ENCODE measurements around the gene GDF7.
A peak's percentile ranks its signal among the peaks of the same experiment; 100 is the strongest.

Gene GDF7

DNA sequence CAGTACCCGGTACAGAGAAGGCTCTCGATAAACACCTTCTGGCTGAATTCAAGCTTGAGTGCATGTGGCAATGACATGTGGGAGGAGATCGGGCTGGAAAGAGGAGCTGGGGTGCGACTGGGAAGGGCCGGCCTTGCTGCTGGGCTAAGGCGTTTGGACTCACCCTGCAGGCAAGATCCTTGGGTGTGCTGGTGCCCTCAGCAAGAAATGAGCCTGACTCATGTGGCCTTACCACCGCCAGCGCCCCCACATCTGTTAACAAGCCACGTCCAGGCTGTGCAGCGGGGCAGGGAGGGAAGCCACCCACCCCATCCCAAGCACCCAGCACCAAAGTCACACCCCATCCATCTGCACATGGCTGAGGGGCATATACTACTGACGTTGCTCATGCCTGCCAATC, 17.4 kb upstream of the GDF7 start:
- TF ChIP-seq, protein P1, sequence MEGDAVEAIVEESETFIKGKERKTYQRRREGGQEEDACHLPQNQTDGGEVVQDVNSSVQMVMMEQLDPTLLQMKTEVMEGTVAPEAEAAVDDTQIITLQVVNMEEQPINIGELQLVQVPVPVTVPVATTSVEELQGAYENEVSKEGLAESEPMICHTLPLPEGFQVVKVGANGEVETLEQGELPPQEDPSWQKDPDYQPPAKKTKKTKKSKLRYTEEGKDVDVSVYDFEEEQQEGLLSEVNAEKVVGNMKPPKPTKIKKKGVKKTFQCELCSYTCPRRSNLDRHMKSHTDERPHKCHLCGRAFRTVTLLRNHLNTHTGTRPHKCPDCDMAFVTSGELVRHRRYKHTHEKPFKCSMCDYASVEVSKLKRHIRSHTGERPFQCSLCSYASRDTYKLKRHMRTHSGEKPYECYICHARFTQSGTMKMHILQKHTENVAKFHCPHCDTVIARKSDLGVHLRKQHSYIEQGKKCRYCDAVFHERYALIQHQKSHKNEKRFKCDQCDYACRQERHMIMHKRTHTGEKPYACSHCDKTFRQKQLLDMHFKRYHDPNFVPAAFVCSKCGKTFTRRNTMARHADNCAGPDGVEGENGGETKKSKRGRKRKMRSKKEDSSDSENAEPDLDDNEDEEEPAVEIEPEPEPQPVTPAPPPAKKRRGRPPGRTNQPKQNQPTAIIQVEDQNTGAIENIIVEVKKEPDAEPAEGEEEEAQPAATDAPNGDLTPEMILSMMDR (IDR thresholded peaks at IDR 0.05; ENCODE audit: low read depth, low read length, missing control alignments) = no peak
- no peak for DNase-seq (ENCODE audit: low read depth)
- no peak overlapping the region for H3K4me3 ChIP-seq (ENCODE audit: low read depth, low read length)

DNA sequence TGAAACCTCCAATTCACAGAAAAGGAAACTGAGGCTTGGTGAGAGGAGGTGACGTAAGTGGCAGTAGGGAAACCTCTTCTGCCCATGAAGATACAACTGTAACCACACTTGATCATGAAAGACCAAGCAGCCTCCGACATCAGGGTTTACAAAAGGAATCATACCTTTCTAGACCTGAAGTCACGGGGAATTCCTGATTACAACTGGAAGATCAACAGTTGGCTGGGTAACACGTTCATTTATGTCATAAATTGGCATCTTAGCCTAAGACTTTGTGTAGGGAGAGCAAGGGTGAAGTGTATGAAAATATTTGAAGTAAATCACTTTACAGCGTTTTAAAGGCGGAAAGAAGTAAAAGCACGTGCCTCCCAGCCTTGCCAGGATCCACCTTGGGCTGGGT, 17.0 kb upstream of the GDF7 start:
- TF ChIP-seq, protein P1 (IDR thresholded peaks at IDR 0.05; ENCODE audit: low read depth, low read length, missing control alignments) = no peak
- no peak for DNase-seq (ENCODE audit: low read depth)
- peak overlapping the region; percentile 90 for H3K4me3 ChIP-seq (ENCODE audit: low read depth, low read length)

- TF ChIP-seq, protein P1 (IDR thresholded peaks at IDR 0.05; ENCODE audit: low read depth, low read length, missing control alignments) = no peak
- DNase-seq (ENCODE audit: low read depth) = no peak
- H3K4me3 ChIP-seq (ENCODE audit: low read depth, low read length) = peak overlapping the region; percentile 90
Measured at GRCh38 chr2:20650393-20650876, 16.5 kb upstream of the GDF7 start.

DNA sequence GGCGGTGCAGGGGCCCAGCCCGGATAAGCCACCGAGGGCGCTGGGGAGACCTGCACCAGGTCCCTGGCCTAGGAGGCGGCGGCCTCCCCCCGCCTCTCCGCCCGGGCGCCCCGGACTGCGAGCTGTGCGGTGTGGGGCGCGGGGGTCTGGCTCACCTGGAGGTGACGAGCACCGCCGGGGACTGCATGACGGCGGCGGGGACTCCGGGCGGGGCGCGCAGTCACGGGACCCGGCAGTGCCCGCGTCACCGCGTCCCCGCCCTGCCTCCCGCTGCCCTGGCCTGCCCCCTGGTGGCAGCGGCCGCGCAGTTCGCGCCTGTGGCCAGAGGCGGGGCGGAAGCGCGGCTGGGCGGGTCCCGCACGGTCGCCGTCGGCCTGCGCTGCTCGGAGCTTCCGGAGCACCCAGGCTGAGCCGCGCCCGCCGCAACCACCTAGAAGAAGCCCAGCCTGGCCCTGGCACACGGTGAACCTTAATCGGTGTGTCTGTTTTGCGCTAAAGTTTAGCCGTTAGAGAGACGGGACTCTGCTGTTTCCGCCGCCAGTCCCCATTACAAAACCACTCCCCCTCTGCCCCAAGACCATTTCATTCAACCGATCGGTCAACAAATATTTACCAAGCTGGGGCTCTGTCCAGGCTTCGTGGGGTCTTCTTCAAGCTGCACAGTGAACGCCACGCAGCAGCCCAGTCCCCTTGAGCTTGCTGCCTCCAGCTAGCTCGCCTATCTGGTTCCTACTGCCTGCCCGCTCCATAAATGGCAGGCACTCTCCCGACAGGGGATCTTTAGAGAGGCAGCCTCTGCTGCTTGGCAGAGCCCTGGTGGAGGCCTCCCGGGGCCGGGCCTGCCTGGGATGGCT, 15.8 kb upstream of the GDF7 start, which contains the start of gene HS1BP3:
Gene HS1BP3, minus strand, starts transcription at position 222 of the 854 bp plus-strand sequence. Its CDS starts 35 bp downstream, at position 187.
- H3K4me3 ChIP-seq (ENCODE audit: low read depth, low read length) = peak within 1 kb of the TSS; percentile 90
- TF ChIP-seq, protein P1 (IDR thresholded peaks at IDR 0.05; ENCODE audit: low read depth, low read length, missing control alignments) = peak; percentile 81
- peak; percentile 35 for DNase-seq (ENCODE audit: low read depth)

- no peak for DNase-seq (ENCODE audit: low read depth)
- peak overlapping the region; percentile 64; the same call in 1 of the 2 replicates for H3K4me3 ChIP-seq (ENCODE audit: low read depth, low read length)
- TF ChIP-seq, protein P1 (IDR thresholded peaks at IDR 0.05; ENCODE audit: low read depth, low read length, missing control alignments) = no peak
Measured at GRCh38 chr2:20651731-20652099, 15.2 kb upstream of the GDF7 start.

DNA sequence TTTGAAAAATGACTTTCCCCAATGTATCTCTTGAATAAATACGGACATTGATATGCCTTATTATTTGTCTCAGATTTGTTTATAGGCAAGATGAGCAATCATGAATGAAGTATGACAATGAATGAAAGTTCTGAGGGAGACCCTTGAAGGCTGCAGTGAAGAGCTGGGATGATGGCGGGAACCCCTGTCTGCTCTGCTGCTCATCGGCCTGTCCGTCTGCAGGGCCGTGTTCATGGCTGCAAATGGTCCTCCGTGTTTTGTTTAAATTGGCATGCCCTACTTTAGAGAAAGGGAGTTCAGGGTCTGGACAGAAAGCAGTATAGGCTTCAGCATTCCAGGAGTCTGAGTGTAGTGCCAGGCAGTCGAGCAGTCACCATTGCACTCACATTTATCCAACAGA, 14.8 kb upstream of the GDF7 start:
- DNase-seq (ENCODE audit: low read depth) = no peak
- H3K4me3 ChIP-seq (ENCODE audit: low read depth, low read length) = no peak overlapping the region
- TF ChIP-seq, protein P1 (IDR thresholded peaks at IDR 0.05; ENCODE audit: low read depth, low read length, missing control alignments) = no peak

Measured in GM12864 (cell line).